ENCODE data around the gene AXL.
"Not testable (repeated sequence)": the region's sequence is repeated elsewhere in the genome, so short reads cannot be mapped to it uniquely, and the experiment has no call there.

AXL gene

GRCh38 chr19:41218615-41219507 lies at the start of gene AXL:
AXL (plus strand) TSS chr19:41219223; CDS start chr19:41219393, 170 bp downstream.
- peak within 1 kb of the TSS; percentile 96 for H3K9ac ChIP-seq (ENCODE audit: low read length)
- H3K36me3 ChIP-seq (ENCODE audit: insufficient read depth, low read length), result peaks cover 14% of the 10 kb centered on the region
- H3K4me1 ChIP-seq (ENCODE audit: insufficient read depth, low read length), result peaks cover 40% of the 10 kb centered on the region
- peak within 1 kb of the TSS; percentile 68 to 80 for H3K4me3 ChIP-seq (ENCODE audit: low read depth in 1 of 2, low read length in 2 of 2)
- no peaks in the 10 kb centered on the region for H3K9me3 ChIP-seq (ENCODE audit: low read length)
- no peaks in the 10 kb centered on the region for H3K27me3 ChIP-seq (ENCODE audit: control insufficient read depth in 1 of 2, insufficient read depth in 2 of 2, low read length in 2 of 2)
- H3K27ac ChIP-seq (ENCODE audit: low read depth, low read length), result peak within 1 kb of the TSS; percentile 94

- no peaks in the 10 kb centered on the region for H3K27me3 ChIP-seq (ENCODE audit: control insufficient read depth in 1 of 2, insufficient read depth in 2 of 2, low read length in 2 of 2)
- peaks cover 4% of the 10 kb centered on the region for H3K4me1 ChIP-seq (ENCODE audit: insufficient read depth, low read length)
- no peak overlapping the region for H3K9ac ChIP-seq (ENCODE audit: low read length)
- no peak overlapping the region for H3K4me3 ChIP-seq (ENCODE audit: low read depth in 1 of 2, low read length in 2 of 2)
- no peaks in the 10 kb centered on the region for H3K36me3 ChIP-seq (ENCODE audit: insufficient read depth, low read length)
- H3K9me3 ChIP-seq (ENCODE audit: low read length), result no peaks in the 10 kb centered on the region
- no peak overlapping the region for H3K27ac ChIP-seq (ENCODE audit: low read depth, low read length)
Measured at GRCh38 chr19:41172297-41173164, 46.5 kb upstream of the AXL start.

GRCh38 chr19:41174297-41174928 lies 44.6 kb upstream of the AXL start:
- no peaks in the 10 kb centered on the region for H3K36me3 ChIP-seq (ENCODE audit: insufficient read depth, low read length)
- H3K27me3 ChIP-seq (ENCODE audit: control insufficient read depth in 1 of 2, insufficient read depth in 2 of 2, low read length in 2 of 2), result no peaks in the 10 kb centered on the region
- H3K27ac ChIP-seq (ENCODE audit: low read depth, low read length), result no peak overlapping the region
- H3K9ac ChIP-seq (ENCODE audit: low read length), result no peak overlapping the region
- H3K4me1 ChIP-seq (ENCODE audit: insufficient read depth, low read length), result peaks cover 4% of the 10 kb centered on the region
- H3K4me3 ChIP-seq (ENCODE audit: low read depth in 1 of 2, low read length in 2 of 2), result no peak overlapping the region
- H3K9me3 ChIP-seq (ENCODE audit: low read length), result no peaks in the 10 kb centered on the region

- H3K9ac ChIP-seq (ENCODE audit: low read length), result no peak overlapping the region
- H3K27me3 ChIP-seq (ENCODE audit: control insufficient read depth in 1 of 2, insufficient read depth in 2 of 2, low read length in 2 of 2), result no peaks in the 10 kb centered on the region
- H3K4me1 ChIP-seq (ENCODE audit: insufficient read depth, low read length), result peaks cover 4% of the 10 kb centered on the region
- no peaks in the 10 kb centered on the region for H3K36me3 ChIP-seq (ENCODE audit: insufficient read depth, low read length)
- no peak overlapping the region for H3K4me3 ChIP-seq (ENCODE audit: low read depth in 1 of 2, low read length in 2 of 2)
- H3K27ac ChIP-seq (ENCODE audit: low read depth, low read length), result no peak overlapping the region
- H3K9me3 ChIP-seq (ENCODE audit: low read length), result no peaks in the 10 kb centered on the region
Measured at GRCh38 chr19:41175801-41176777, 42.9 kb upstream of the AXL start.

GRCh38 chr19:41180173-41180572 lies 38.9 kb upstream of the AXL start:
- H3K36me3 ChIP-seq (ENCODE audit: insufficient read depth, low read length); H3K27me3 ChIP-seq (ENCODE audit: control insufficient read depth in 1 of 2, insufficient read depth in 2 of 2, low read length in 2 of 2); H3K4me1 ChIP-seq (ENCODE audit: insufficient read depth, low read length); H3K4me3 ChIP-seq (ENCODE audit: low read depth in 1 of 2, low read length in 2 of 2); H3K27ac ChIP-seq (ENCODE audit: low read depth, low read length); H3K9me3 ChIP-seq (ENCODE audit: low read length); H3K9ac ChIP-seq (ENCODE audit: low read length): not testable (repeated sequence)

- Histone ChIP-seq H3K4me1 (ENCODE audit: insufficient read depth, low read length) (no peaks in the 10 kb centered on the region), H3K4me3 (ENCODE audit: low read depth in 1 of 2, low read length in 2 of 2) (no peak overlapping the region), H3K27me3 (ENCODE audit: control insufficient read depth in 1 of 2, insufficient read depth in 2 of 2, low read length in 2 of 2) (peaks cover 8 to 12% of the 10 kb centered on the region in 2 donors), H3K9ac (ENCODE audit: low read length) (no peak overlapping the region), H3K9me3 (ENCODE audit: low read length) (no peaks in the 10 kb centered on the region), H3K27ac (ENCODE audit: low read depth, low read length) (no peak overlapping the region), H3K36me3 (ENCODE audit: insufficient read depth, low read length) (no peaks in the 10 kb centered on the region)
Measured at GRCh38 chr19:41186971-41187883, 31.8 kb upstream of the AXL start.

- Histone ChIP-seq H3K9ac (ENCODE audit: low read length) (no peak overlapping the region), H3K4me1 (ENCODE audit: insufficient read depth, low read length) (no peaks in the 10 kb centered on the region), H3K27me3 (ENCODE audit: control insufficient read depth in 1 of 2, insufficient read depth in 2 of 2, low read length in 2 of 2) (peaks cover 14 to 17% of the 10 kb centered on the region in 2 donors), H3K36me3 (ENCODE audit: insufficient read depth, low read length) (no peaks in the 10 kb centered on the region), H3K27ac (ENCODE audit: low read depth, low read length) (no peak overlapping the region), H3K4me3 (ENCODE audit: low read depth in 1 of 2, low read length in 2 of 2) (no peak overlapping the region), H3K9me3 (ENCODE audit: low read length) (no peaks in the 10 kb centered on the region)
Measured at GRCh38 chr19:41187884-41188279, 31.1 kb upstream of the AXL start.

GRCh38 chr19:41189425-41190065 lies 29.5 kb upstream of the AXL start:
- Histone ChIP-seq H3K9me3 (ENCODE audit: low read length) (no peaks in the 10 kb centered on the region), H3K27me3 (ENCODE audit: control insufficient read depth in 1 of 2, insufficient read depth in 2 of 2, low read length in 2 of 2) (peaks cover 24 to 27% of the 10 kb centered on the region in 2 donors), H3K4me3 (ENCODE audit: low read depth in 1 of 2, low read length in 2 of 2) (no peak overlapping the region), H3K9ac (ENCODE audit: low read length) (no peak overlapping the region), H3K36me3 (ENCODE audit: insufficient read depth, low read length) (no peaks in the 10 kb centered on the region), H3K27ac (ENCODE audit: low read depth, low read length) (no peak overlapping the region), H3K4me1 (ENCODE audit: insufficient read depth, low read length) (no peaks in the 10 kb centered on the region)

GRCh38 chr19:41192574-41193429 lies 26.2 kb upstream of the AXL start, which contains the start of gene CYP2S1:
CYP2S1 (plus strand) TSS chr19:41193219; CDS start chr19:41193265, 46 bp downstream.
- Histone ChIP-seq H3K9ac (ENCODE audit: low read length) (no peak within 1 kb of the TSS), H3K9me3 (ENCODE audit: low read length) (no peaks in the 10 kb centered on the region), H3K36me3 (ENCODE audit: insufficient read depth, low read length) (no peaks in the 10 kb centered on the region), H3K4me1 (ENCODE audit: insufficient read depth, low read length) (no peaks in the 10 kb centered on the region), H3K27ac (ENCODE audit: low read depth, low read length) (no peak within 1 kb of the TSS), H3K4me3 (ENCODE audit: low read depth in 1 of 2, low read length in 2 of 2) (peak within 1 kb of the TSS in 1 of 2 donors; percentile 1), H3K27me3 (ENCODE audit: control insufficient read depth in 1 of 2, insufficient read depth in 2 of 2, low read length in 2 of 2) (peaks cover 24 to 27% of the 10 kb centered on the region in 2 donors)
